PC-9 (cell line): ENCODE data around the gene PROSER3.

Experiments used
- CTCF ChIP-seq: fragments of 200-600 bp; sonication (generic); conservative IDR thresholded peaks from 2 replicates; pipeline ENCODE4 v1.6.1; 2017; ENCODE audit warnings: mixed run types, antibody characterized with exemption, mild to moderate bottlenecking, moderate library complexity
- EZH2 ChIP-seq: fragments of 200-600 bp; sonication (generic); IDR thresholded peaks from 2 replicates; pipeline ENCODE4 v1.8.0; 2017; ENCODE audit warnings: antibody characterized with exemption, low read depth

DNA sequence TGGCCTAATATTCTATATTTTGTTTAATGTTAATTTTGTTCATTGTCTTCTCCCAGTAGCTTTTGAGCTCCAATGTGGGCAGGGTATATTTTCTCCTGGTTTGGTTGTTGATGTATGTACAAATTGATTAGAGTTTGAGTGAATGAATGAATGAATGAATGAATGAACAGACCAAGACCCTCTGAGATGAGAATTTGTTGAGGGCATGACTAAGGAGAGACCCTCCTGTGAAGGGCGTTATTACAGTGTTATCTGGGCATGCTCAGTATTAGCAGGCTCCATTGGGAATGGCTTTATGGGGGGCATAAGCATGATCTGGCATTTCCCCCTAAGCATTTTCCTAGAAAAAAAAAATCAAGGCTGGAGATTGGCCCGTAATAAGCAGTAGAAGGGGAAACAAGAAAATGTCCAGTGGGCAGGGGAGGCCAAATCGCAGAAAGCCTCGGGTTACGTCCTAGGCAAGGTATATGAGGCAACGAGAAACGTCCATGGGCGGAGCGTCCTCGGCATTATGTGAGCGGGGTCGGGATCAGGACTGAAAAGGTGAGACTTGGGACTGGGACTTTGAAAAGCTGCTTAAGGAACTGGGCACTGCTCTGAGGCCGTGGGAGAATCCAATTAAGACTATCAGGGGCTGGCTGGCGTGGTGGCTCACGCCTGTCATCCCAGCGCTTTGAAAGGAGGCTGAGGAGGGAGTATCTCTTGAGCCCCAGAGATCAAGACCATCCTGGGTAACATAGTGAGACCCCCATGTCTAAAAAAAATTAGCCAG is 16.5 kb downstream of the PROSER3 start:
- TF ChIP-seq EZH2 (no peak), CTCF (no peak)
